GM06990 (cell line): ENCODE measurements around the gene ADGRL3.

Experiments
- DNase-seq: peaks from one replicate; pipeline ENCODE4 v3.0.0-alpha.2; 2011; ENCODE audit not compliant: insufficient read length; ENCODE audit errors: extremely low read depth
- H3K27me3 ChIP-seq: replicated peaks from 2 replicates; pipeline ENCODE4 v1.6.0; 2011; ENCODE audit warnings: low read length; ENCODE audit not compliant: control insufficient read depth, insufficient read depth
- H3K36me3 ChIP-seq: 2 replicates; pipeline ENCODE4 v1.5.1; 2011; ENCODE audit warnings: low read length; ENCODE audit not compliant: control insufficient read depth, insufficient read depth
- H3K4me3 ChIP-seq: replicated peaks from 2 replicates; pipeline ENCODE4 v1.5.1; 2011; ENCODE audit warnings: low read depth, mild to moderate bottlenecking, control low read depth, low read length
- CTCF ChIP-seq: IDR thresholded peaks from 2 replicates; pipeline ENCODE4 v1.5.1; 2011; ENCODE audit warnings: low read length, control low read depth, mild to moderate bottlenecking, inconsistent platforms; ENCODE audit not compliant: insufficient read depth, poor library complexity, severe bottlenecking

ADGRL3 gene

GRCh38 chr4:61693520-61693919 is 493.4 kb downstream of the ADGRL3 start:
- DNase-seq, result no peak
- Histone ChIP-seq H3K36me3 (no peaks in the 10 kb centered on the region), H3K27me3 (no peaks in the 10 kb centered on the region), H3K4me3 (no peak overlapping the region)
- TF ChIP-seq CTCF, result no peak

- TF ChIP-seq CTCF, result no peak
- H3K36me3 ChIP-seq, result no peaks in the 10 kb centered on the region
Measured at GRCh38 chr4:61714387-61714911, 514.3 kb downstream of the ADGRL3 start.

DNA sequence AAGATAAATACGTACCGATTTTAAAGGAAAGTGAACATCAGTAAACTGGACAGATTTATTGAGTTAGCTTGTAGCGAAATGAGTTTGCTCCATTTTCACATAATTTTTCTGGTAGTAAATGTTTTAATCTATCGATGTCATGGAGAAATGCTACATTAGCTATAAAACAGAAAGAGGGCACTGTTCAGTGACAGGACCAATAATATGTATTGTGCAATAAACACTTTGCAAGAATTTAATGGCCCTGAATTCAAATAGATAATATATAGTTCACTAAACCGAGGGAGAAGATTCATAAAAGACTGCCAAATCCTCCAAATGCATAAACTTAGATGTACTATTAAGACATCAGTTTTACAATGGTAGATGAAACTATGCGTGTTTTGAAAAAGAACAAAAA is 516.3 kb downstream of the ADGRL3 start:
- DNase-seq, result no peak
- no peaks in the 10 kb centered on the region for H3K36me3 ChIP-seq
- no peak overlapping the region for H3K4me3 ChIP-seq
- TF ChIP-seq CTCF, result no peak
- no peaks in the 10 kb centered on the region for H3K27me3 ChIP-seq

More at GRCh38 chr4:61714387-61714911, 514.3 kb downstream of the ADGRL3 start:
- DNase-seq, result no peak
- Histone ChIP-seq H3K27me3 (no peaks in the 10 kb centered on the region), H3K4me3 (no peak overlapping the region)

DNA sequence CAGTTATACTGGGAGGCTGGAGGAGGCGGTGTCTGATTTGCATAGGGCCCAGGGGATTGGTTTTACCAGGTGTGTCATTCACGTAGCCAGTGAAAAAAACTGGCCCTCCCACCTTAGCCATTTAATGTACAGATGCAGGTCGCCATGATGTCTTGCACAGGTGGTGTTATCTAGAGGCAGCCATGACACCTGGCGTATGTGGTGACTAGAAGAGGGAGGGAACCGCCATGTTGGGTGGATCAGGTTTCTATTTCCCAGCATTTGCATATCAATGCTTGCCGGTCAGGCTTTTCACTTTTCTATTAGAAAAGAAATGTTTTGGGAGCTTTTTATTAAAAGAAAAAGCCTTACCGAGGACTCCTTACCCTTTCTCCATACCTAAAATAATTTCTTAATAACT is 523.4 kb downstream of the ADGRL3 start:
- no peak for TF ChIP-seq CTCF
- no peak for DNase-seq
- Histone ChIP-seq H3K4me3 (no peak overlapping the region), H3K36me3 (no peaks in the 10 kb centered on the region), H3K27me3 (no peaks in the 10 kb centered on the region)

- H3K27me3 ChIP-seq, result no peaks in the 10 kb centered on the region
- H3K4me3 ChIP-seq, result no peak overlapping the region
- no peaks in the 10 kb centered on the region for H3K36me3 ChIP-seq
- no peak for TF ChIP-seq CTCF
- DNase-seq, result no peak
Measured at GRCh38 chr4:61727286-61727685, 527.2 kb downstream of the ADGRL3 start.

GRCh38 chr4:61734409-61734808 is 534.3 kb downstream of the ADGRL3 start:
- DNase-seq, result no peak
- no peak for TF ChIP-seq CTCF

More at GRCh38 chr4:61734409-61734808, 534.3 kb downstream of the ADGRL3 start:
- Histone ChIP-seq H3K36me3 (no peaks in the 10 kb centered on the region), H3K27me3 (no peaks in the 10 kb centered on the region), H3K4me3 (no peak overlapping the region)
